Breast epithelium (tissue), 4 donors: ENCODE measurements around the gene SLC22A3. TPM values are rescaled to one million over a fixed set of nuclear protein-coding genes. Genes with fewer than 3 reads are reported as not detected.
"Not testable (repeated sequence)": the region's sequence is repeated elsewhere in the genome, so short reads cannot be mapped to it uniquely, and the experiment has no call there.

ENCODE experiments used
- DNase-seq, 2 donors: peaks; one replicate each; pipeline ENCODE4 v3.0.0-alpha.2; 2019; ENCODE audit warnings: low spot score in 2 of 2
- H3K27ac ChIP-seq, 2 donors: fragments of 200-600 bp; sonication (generic) in 1 of 2; one replicate each; pipeline ENCODE4 v1.5.1; 2016 to 2019; ENCODE audit warnings: mild to moderate bottlenecking in 1 of 2
- H3K27me3 ChIP-seq, 2 donors: fragments of 200-600 bp; sonication (generic) in 1 of 2; one replicate each; pipeline versions ENCODE4 v1.5.1 to v1.6.0; 2017 to 2019; ENCODE audit warnings: control low read depth in 1 of 2, mild to moderate bottlenecking in 1 of 2
- H3K36me3 ChIP-seq: fragments of 200-600 bp; one replicate; pipeline ENCODE4 v1.5.1; 2019
- H3K4me1 ChIP-seq, 2 donors: fragments of 200-600 bp; sonication (generic); one replicate each; pipeline ENCODE4 v1.5.1; 2016 to 2019; ENCODE audit warnings: control low read depth in 1 of 2
- H3K4me3 ChIP-seq, 3 donors: fragments of 200-600 bp; sonication (generic); 1 replicate in 2 of 3; 2 replicates in 1 of 3; pipeline ENCODE4 v1.5.1; 2016 to 2019; ENCODE audit warnings: mild to moderate bottlenecking in 3 of 3, moderate library complexity in 2 of 3
- H3K9me3 ChIP-seq, 2 donors: fragments of 200-600 bp; sonication (generic) in 1 of 2; one replicate each; pipeline ENCODE4 v1.5.1; 2016 to 2019; ENCODE audit warnings: control low read depth in 1 of 2
- CTCF ChIP-seq, 3 donors: fragments of 450-650 bp; IDR thresholded peaks; one replicate each; pipeline ENCODE4 v1.5.1; 2016 to 2017; ENCODE audit warnings: antibody characterized with exemption in 3 of 3, mild to moderate bottlenecking in 3 of 3, moderate library complexity in 3 of 3
- POLR2A ChIP-seq: fragments of 450-650 bp; IDR thresholded peaks from one replicate; pipeline ENCODE4 v1.6.1; 2016; ENCODE audit warnings: antibody characterized with exemption, mild to moderate bottlenecking, moderate library complexity
- POLR2AphosphoS5 ChIP-seq, 3 donors: sonication (generic); formaldehyde crosslinking; IDR thresholded peaks; one replicate each; pipeline ENCODE4 v1.6.1; 2017; ENCODE audit warnings: antibody characterized with exemption in 3 of 3
- intact Hi-C: fragments of 100-400 bp; cut with DNase I; formaldehyde crosslinking; loops from one replicate; pipeline ENCODE4 v1.15.1; 2023; ENCODE audit warnings: low total_unique reads
- total RNA-seq, 3 donors: library from RNA; depleted of rRNA; stranded (reverse); fragments of >200 nt; gene quantifications; one replicate each; pipeline ENCODE4 v1.1.0, GENCODE V29; 2016

The SLC22A3 gene
- total RNA-seq, 3 donors from 2014 or later = 3.4 to 13.1 (median 5.9) TPM

- H3K9me3 ChIP-seq = no peaks in the 10 kb centered on the region
- no peak overlapping the region for H3K4me3 ChIP-seq
- TF ChIP-seq CTCF (IDR thresholded peaks at IDR 0.05) = no peak
- intact Hi-C loops = no loop called here
- DNase-seq = no peak
- no peak overlapping the region for H3K27ac ChIP-seq
- H3K36me3 ChIP-seq = no peaks in the 10 kb centered on the region
- H3K4me1 ChIP-seq = no peaks in the 10 kb centered on the region
- H3K27me3 ChIP-seq = no peaks in the 10 kb centered on the region
Measured at GRCh38 chr6:160363016-160363996, 15.1 kb downstream of the SLC22A3 start.

DNA sequence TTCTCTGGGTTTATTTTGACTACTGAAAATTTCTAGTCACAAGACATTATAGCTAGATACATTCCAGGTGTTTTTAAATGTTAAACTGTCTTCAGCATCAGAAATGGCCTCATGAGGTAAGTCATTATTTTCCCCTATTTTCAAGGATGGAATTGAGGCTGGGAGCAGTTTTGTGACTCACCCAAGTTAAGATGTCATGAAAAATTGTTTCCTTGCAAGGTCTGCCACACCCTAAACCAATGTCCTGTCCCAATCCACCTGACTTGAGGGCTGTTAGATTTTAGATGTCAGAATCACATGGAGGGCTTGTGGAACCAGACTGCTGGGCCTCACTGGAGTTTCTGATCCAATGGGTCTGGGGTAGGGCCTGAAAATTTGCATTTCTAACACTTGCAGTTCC, 16.9 kb downstream of the SLC22A3 start:
- TF ChIP-seq CTCF (IDR thresholded peaks at IDR 0.05) (no peak), POLR2A (no peak), POLR2AphosphoS5 (IDR thresholded peaks at IDR 0.05) (no peak)
- Histone ChIP-seq H3K4me1 (no peaks in the 10 kb centered on the region), H3K4me3 (no peak overlapping the region), H3K27ac (no peak overlapping the region), H3K9me3 (peaks cover 0 to 4% of the 10 kb centered on the region in 2 donors), H3K36me3 (no peaks in the 10 kb centered on the region), H3K27me3 (no peaks in the 10 kb centered on the region)
- intact Hi-C loops = no loop called here
- no peak for DNase-seq

- Histone ChIP-seq H3K4me1 (no peaks in the 10 kb centered on the region), H3K9me3 (peaks cover 0 to 5% of the 10 kb centered on the region in 2 donors), H3K36me3 (no peaks in the 10 kb centered on the region), H3K27ac (no peak overlapping the region), H3K27me3 (no peaks in the 10 kb centered on the region), H3K4me3 (no peak overlapping the region)
- TF ChIP-seq POLR2AphosphoS5 (IDR thresholded peaks at IDR 0.05) (no peak), CTCF (IDR thresholded peaks at IDR 0.05) (no peak), POLR2A (no peak)
- DNase-seq = no peak
- intact Hi-C loops = no loop called here
Measured at GRCh38 chr6:160367798-160368547, 19.8 kb downstream of the SLC22A3 start.

GRCh38 chr6:160368670-160369069, 20.5 kb downstream of the SLC22A3 start:
- no peak overlapping the region for H3K4me3 ChIP-seq
- peaks cover 0 to 5% of the 10 kb centered on the region in 2 donors for H3K9me3 ChIP-seq
- DNase-seq = no peak
- intact Hi-C loops = no loop called here
- H3K36me3 ChIP-seq = no peaks in the 10 kb centered on the region
- no peaks in the 10 kb centered on the region for H3K27me3 ChIP-seq
- no peak overlapping the region for H3K27ac ChIP-seq
- TF ChIP-seq POLR2A (no peak), POLR2AphosphoS5 (IDR thresholded peaks at IDR 0.05) (no peak), CTCF (IDR thresholded peaks at IDR 0.05) (no peak)
- H3K4me1 ChIP-seq = no peaks in the 10 kb centered on the region

GRCh38 chr6:160373601-160374000, 25.4 kb downstream of the SLC22A3 start:
- DNase-seq, H3K4me1 ChIP-seq, intact Hi-C loops, H3K9me3 ChIP-seq, H3K36me3 ChIP-seq, H3K27me3 ChIP-seq, H3K4me3 ChIP-seq, H3K27ac ChIP-seq: not testable (repeated sequence)
